Activated CD8-positive, alpha-beta memory T cell treated with anti-CD3 and anti-CD28 coated beads, Interleukin-2, amount 10 ng/mL, durations not matched to agents 7 days and 5 days (primary cell): ENCODE measurements around the gene VEGFB. TPM values are rescaled to one million over a fixed set of nuclear protein-coding genes. Genes with fewer than 3 reads are reported as not detected.

Experiments used
- ATAC-seq: fragments of 150-1000 bp; cut with Tn5 transposase; one replicate; pipeline ENCODE4 v1.10.0; 2021; ENCODE audit warnings: moderate library complexity
- CTCF ChIA-PET: fragments of 350-600 bp; sonication (Branson Sonifier 250); formaldehyde crosslinking; loops from one replicate; lab custom pipeline; 2021; ENCODE audit warnings: antibody characterized with exemption; lab: Charles Lee
- DNase-seq: peaks from one replicate; pipeline ENCODE4 v3.0.0-alpha.2; 2020
- H3K27ac Mint-ChIP-seq: one replicate; pipeline ENCODE4 v1.8.0; 2021; ENCODE audit warnings: mild to moderate bottlenecking, mixed read lengths
- H3K27me3 Mint-ChIP-seq: one replicate; pipeline ENCODE4 v1.8.0; 2021; ENCODE audit warnings: mixed read lengths
- H3K36me3 Mint-ChIP-seq: one replicate; pipeline ENCODE4 v1.8.0; 2021; ENCODE audit warnings: mild to moderate bottlenecking, mixed read lengths
- H3K4me1 Mint-ChIP-seq: one replicate; pipeline ENCODE4 v1.8.0; 2021; ENCODE audit warnings: mixed read lengths
- H3K4me3 Mint-ChIP-seq: one replicate; pipeline ENCODE4 v1.8.0; 2021; ENCODE audit warnings: mild to moderate bottlenecking, moderate library complexity, mixed read lengths
- H3K9me3 Mint-ChIP-seq: one replicate; pipeline ENCODE4 v1.8.0; 2022; ENCODE audit warnings: low read depth, mixed read lengths
- total RNA-seq, 2 experiments: library from RNA; stranded (reverse); gene quantifications; one replicate each; pipeline ENCODE4 v1.2.3, GENCODE V29; 2021

Gene VEGFB
- total RNA-seq, 2 experiments from 2014 or later: 53.4 to 54.8 TPM

- Mint-ChIP-seq H3K27ac (peak overlapping the region; percentile 78), H3K9me3 (no peaks in the 10 kb centered on the region), H3K4me1 (peaks cover 45% of the 10 kb centered on the region), H3K36me3 (peaks cover 60% of the 10 kb centered on the region), H3K27me3 (no peaks in the 10 kb centered on the region), H3K4me3 (peak overlapping the region; percentile 45)
- CTCF ChIA-PET: interaction anchor here (0.6 to 9.6 kb wide), 29 partner anchors 9 to 245 kb away, joined by 3 to 169 read pairs (median 5); partner anchors contain the start of genes BAD, CATSPERZ, DNAJC4 and ESRRA
- DNase-seq: peak; percentile 86
- ATAC-seq: peak; percentile 30
Measured at GRCh38 chr11:64204464-64204989, 29.9 kb upstream of the VEGFB start.

- ATAC-seq (peak; percentile 69), DNase-seq (peak; percentile 89)
- H3K27ac Mint-ChIP-seq: peak within 1 kb of the TSS; percentile 96
- peaks cover 42% of the 10 kb centered on the region for H3K4me1 Mint-ChIP-seq
- H3K4me3 Mint-ChIP-seq: peak within 1 kb of the TSS; percentile 92
- H3K36me3 Mint-ChIP-seq: peaks cover 50% of the 10 kb centered on the region
- CTCF ChIA-PET: interaction anchor here (0.8 to 9.6 kb wide), 20 partner anchors 11 to 368 kb away, joined by 3 to 169 read pairs (median 11); partner anchors contain the start of genes BAD, CATSPERZ, DNAJC4 and ESRRA
- no peaks in the 10 kb centered on the region for H3K9me3 Mint-ChIP-seq
- H3K27me3 Mint-ChIP-seq: no peaks in the 10 kb centered on the region
Measured at GRCh38 chr11:64206457-64207255, 27.7 kb upstream of the VEGFB start, which contains the start of gene FERMT3. Gene FERMT3, plus strand, starts transcription at chr11:64206721. Its CDS starts 644 bp downstream, at chr11:64207365.

GRCh38 chr11:64207256-64208085 lies 26.9 kb upstream of the VEGFB start:
- CTCF ChIA-PET: interaction anchor here (0.6 to 9.6 kb wide), 23 partner anchors 10 to 386 kb away, joined by 3 to 169 read pairs (median 6); partner anchors contain the start of genes BAD, CATSPERZ, DNAJC4 and ESRRA
- Mint-ChIP-seq H3K4me1 (peaks cover 43% of the 10 kb centered on the region), H3K4me3 (peak overlapping the region; percentile 92), H3K36me3 (peaks cover 49% of the 10 kb centered on the region), H3K9me3 (no peaks in the 10 kb centered on the region), H3K27me3 (no peaks in the 10 kb centered on the region), H3K27ac (peak overlapping the region; percentile 96)
- DNase-seq (peak; percentile 95), ATAC-seq (peak; percentile 77)

GRCh38 chr11:64208086-64208795 lies 26.1 kb upstream of the VEGFB start:
- DNase-seq (no peak), ATAC-seq (no peak)
- CTCF ChIA-PET: interaction anchor here (0.6 to 9.6 kb wide), 14 partner anchors 18 to 386 kb away, joined by 3 to 169 read pairs (median 15); partner anchors contain the start of genes BAD, CATSPERZ, DNAJC4 and ESRRA
- no peaks in the 10 kb centered on the region for H3K27me3 Mint-ChIP-seq
- H3K4me3 Mint-ChIP-seq: peak overlapping the region; percentile 92
- H3K36me3 Mint-ChIP-seq: peaks cover 45% of the 10 kb centered on the region
- H3K27ac Mint-ChIP-seq: peak overlapping the region; percentile 96
- peaks cover 42% of the 10 kb centered on the region for H3K4me1 Mint-ChIP-seq
- no peaks in the 10 kb centered on the region for H3K9me3 Mint-ChIP-seq

GRCh38 chr11:64208796-64209562 lies 25.4 kb upstream of the VEGFB start:
- CTCF ChIA-PET: interaction anchor here (1.2 to 9.4 kb wide), 5 partner anchors 17 to 123 kb away, joined by 3 to 169 read pairs (median 18); partner anchors contain the start of genes CATSPERZ, DNAJC4, ESRRA and NUDT22
- Mint-ChIP-seq H3K36me3 (peaks cover 42% of the 10 kb centered on the region), H3K4me3 (peak overlapping the region; percentile 35), H3K4me1 (peaks cover 38% of the 10 kb centered on the region), H3K9me3 (no peaks in the 10 kb centered on the region), H3K27me3 (no peaks in the 10 kb centered on the region), H3K27ac (peak overlapping the region; percentile 96)
- DNase-seq (no peak), ATAC-seq (no peak)

- peaks cover 38% of the 10 kb centered on the region for H3K36me3 Mint-ChIP-seq
- CTCF ChIA-PET: interaction anchor here (4.3 kb wide), 1 partner anchor 17 kb away, joined by 36 read pairs; the partner anchor contains the start of genes NUDT22 and TRPT1
- peaks cover 33% of the 10 kb centered on the region for H3K4me1 Mint-ChIP-seq
- no peak for ATAC-seq
- DNase-seq: no peak
- no peak overlapping the region for H3K4me3 Mint-ChIP-seq
- no peaks in the 10 kb centered on the region for H3K9me3 Mint-ChIP-seq
- H3K27me3 Mint-ChIP-seq: no peaks in the 10 kb centered on the region
- H3K27ac Mint-ChIP-seq: peak overlapping the region; percentile 41
Measured at GRCh38 chr11:64209563-64209843, 24.9 kb upstream of the VEGFB start.

GRCh38 chr11:64210301-64211020 lies 23.9 kb upstream of the VEGFB start:
- Mint-ChIP-seq H3K4me1 (peaks cover 31% of the 10 kb centered on the region), H3K9me3 (no peaks in the 10 kb centered on the region), H3K4me3 (no peak overlapping the region), H3K36me3 (peaks cover 42% of the 10 kb centered on the region), H3K27ac (peak overlapping the region; percentile 41), H3K27me3 (no peaks in the 10 kb centered on the region)
- DNase-seq (no peak), ATAC-seq (no peak)
- CTCF ChIA-PET: interaction anchor here (1.1 to 4.3 kb wide), 4 partner anchors 16 to 93 kb away, joined by 3 to 36 read pairs (median 8); partner anchors contain the start of genes NUDT22 and TRPT1

- Mint-ChIP-seq H3K9me3 (no peaks in the 10 kb centered on the region), H3K36me3 (peaks cover 41% of the 10 kb centered on the region), H3K4me3 (no peak overlapping the region), H3K27me3 (no peaks in the 10 kb centered on the region), H3K27ac (no peak overlapping the region), H3K4me1 (peaks cover 24% of the 10 kb centered on the region)
- no peak for DNase-seq
- CTCF ChIA-PET: interaction anchor here (1.1 to 3.6 kb wide), 2 partner anchors 34 to 93 kb away, joined by 3 to 12 read pairs; no protein-coding TSS in a partner anchor
- ATAC-seq: no peak
Measured at GRCh38 chr11:64211181-64211872, 23.1 kb upstream of the VEGFB start.

GRCh38 chr11:64216879-64217278 lies 17.5 kb upstream of the VEGFB start:
- Mint-ChIP-seq H3K27ac (peak overlapping the region; percentile 19), H3K36me3 (peaks cover 38% of the 10 kb centered on the region), H3K27me3 (no peaks in the 10 kb centered on the region), H3K4me1 (peaks cover 9% of the 10 kb centered on the region), H3K9me3 (no peaks in the 10 kb centered on the region), H3K4me3 (no peak overlapping the region)
- DNase-seq (no peak), ATAC-seq (no peak)
- CTCF ChIA-PET: interaction anchor here (0.7 to 1.3 kb wide), 5 partner anchors 10 to 101 kb away, joined by 3 to 6 read pairs (median 5); partner anchors contain the start of genes FERMT3 and PRDX5

- CTCF ChIA-PET: interaction anchor here (0.6 to 1.3 kb wide), 2 partner anchors 16 to 1446 kb away, joined by 3 to 6 read pairs; no protein-coding TSS in a partner anchor
- H3K27ac Mint-ChIP-seq: no peak overlapping the region
- ATAC-seq (no peak), DNase-seq (no peak)
- H3K27me3 Mint-ChIP-seq: no peaks in the 10 kb centered on the region
- no peak overlapping the region for H3K4me3 Mint-ChIP-seq
- H3K36me3 Mint-ChIP-seq: peaks cover 30% of the 10 kb centered on the region
- no peaks in the 10 kb centered on the region for H3K9me3 Mint-ChIP-seq
- peaks cover 4% of the 10 kb centered on the region for H3K4me1 Mint-ChIP-seq
Measured at GRCh38 chr11:64218628-64219353, 15.6 kb upstream of the VEGFB start.
